ENCODE data around the gene DHX57.
"Not testable (repeated sequence)": the region's sequence is repeated elsewhere in the genome, so short reads cannot be mapped to it uniquely, and the experiment has no call there.

Gene DHX57

DNA sequence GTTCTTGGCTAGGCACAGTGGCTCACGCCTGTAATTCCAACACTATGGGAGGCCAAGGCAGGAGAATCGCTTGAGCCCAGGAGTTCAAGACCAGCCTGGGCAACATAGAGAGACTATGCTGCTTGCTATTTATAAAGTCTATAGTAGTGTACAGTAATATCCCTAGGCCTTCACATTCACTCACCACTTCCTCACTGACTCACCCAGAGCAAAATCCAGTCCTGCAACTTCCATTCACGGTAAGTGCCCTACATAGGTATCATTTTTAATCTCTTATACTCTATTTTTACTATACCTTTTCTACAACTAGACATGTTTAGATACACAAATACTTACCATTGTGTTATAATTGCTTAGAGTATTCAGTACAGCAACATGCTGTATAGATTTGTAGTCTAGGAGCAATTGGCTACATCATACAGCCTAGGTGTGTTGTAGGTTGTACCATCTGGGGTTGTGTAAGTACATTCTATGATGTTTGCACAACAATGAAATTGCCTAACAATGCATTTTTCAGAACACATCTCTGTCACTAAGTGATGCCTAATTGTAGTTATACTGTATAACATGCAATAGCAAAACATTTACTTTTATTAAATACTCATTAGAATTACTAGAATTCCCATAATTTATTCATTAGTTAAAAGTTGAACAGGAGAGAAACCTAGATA lies 8.8 kb downstream of the DHX57 start:
- no peak for DNase-seq (ENCODE audit: low read depth in 1 of 2, low spot score in 1 of 2)

GRCh38 chr2:38863061-38863695 lies 12.6 kb downstream of the DHX57 start:
- DNase-seq (ENCODE audit: low read depth in 1 of 2, low spot score in 1 of 2): no peak

- no peak for DNase-seq (ENCODE audit: low read depth in 1 of 2, low spot score in 1 of 2)
These were observed 13.3 kb downstream of the DHX57 start for GRCh38 chr2:38862476-38862875.

- no peak for DNase-seq (ENCODE audit: low read depth in 1 of 2, low spot score in 1 of 2)
These were observed 19.6 kb downstream of the DHX57 start for GRCh38 chr2:38856165-38856564.

GRCh38 chr2:38850045-38850444 lies 25.7 kb downstream of the DHX57 start:
- DNase-seq (ENCODE audit: low read depth in 1 of 2, low spot score in 1 of 2): no peak

GRCh38 chr2:38836791-38837190 lies 38.9 kb downstream of the DHX57 start:
- no peak for DNase-seq (ENCODE audit: low read depth in 1 of 2, low spot score in 1 of 2)

- no peak for DNase-seq (ENCODE audit: low read depth in 1 of 2, low spot score in 1 of 2)
These were observed 39.7 kb downstream of the DHX57 start for GRCh38 chr2:38835990-38836389.

DNA sequence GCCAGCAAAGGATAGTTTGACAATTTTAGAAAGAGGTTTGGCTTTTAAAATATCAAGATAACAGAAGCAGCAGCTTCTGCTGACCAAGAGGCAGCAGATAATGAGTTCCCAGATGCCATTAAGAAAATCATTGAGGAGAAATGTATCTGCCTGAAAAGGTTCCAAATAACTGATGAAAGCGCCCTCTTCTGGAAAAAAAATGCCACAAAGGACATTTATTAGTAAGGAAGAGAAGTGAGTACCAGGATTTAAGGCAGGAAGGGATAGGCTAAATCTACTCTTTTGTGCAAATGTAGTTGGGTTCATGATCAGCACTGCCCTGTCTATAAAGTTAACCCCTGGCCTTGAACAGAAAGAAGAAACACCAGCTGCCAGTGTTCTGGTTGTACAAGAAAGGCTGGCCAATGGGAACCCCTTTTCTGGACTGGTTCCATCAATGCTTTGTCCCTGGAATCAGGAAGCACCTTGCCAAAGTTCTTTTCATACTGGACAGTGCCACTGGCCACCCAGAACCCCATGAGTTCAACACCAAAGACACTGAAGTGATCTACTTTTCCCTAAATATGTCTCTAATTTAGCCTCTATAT lies 40.6 kb downstream of the DHX57 start:
- DNase-seq (ENCODE audit: low read depth in 1 of 2, low spot score in 1 of 2): no peak

GRCh38 chr2:38830526-38831159 lies 45.1 kb downstream of the DHX57 start:
- DNase-seq (ENCODE audit: low read depth in 1 of 2, low spot score in 1 of 2): no peak

- no peak for DNase-seq (ENCODE audit: low read depth in 1 of 2, low spot score in 1 of 2)
These were observed 45.8 kb downstream of the DHX57 start for GRCh38 chr2:38829971-38830370.

- no peak for DNase-seq (ENCODE audit: low read depth in 1 of 2, low spot score in 1 of 2)
These were observed 47.3 kb downstream of the DHX57 start for GRCh38 chr2:38828460-38828859.

DNA sequence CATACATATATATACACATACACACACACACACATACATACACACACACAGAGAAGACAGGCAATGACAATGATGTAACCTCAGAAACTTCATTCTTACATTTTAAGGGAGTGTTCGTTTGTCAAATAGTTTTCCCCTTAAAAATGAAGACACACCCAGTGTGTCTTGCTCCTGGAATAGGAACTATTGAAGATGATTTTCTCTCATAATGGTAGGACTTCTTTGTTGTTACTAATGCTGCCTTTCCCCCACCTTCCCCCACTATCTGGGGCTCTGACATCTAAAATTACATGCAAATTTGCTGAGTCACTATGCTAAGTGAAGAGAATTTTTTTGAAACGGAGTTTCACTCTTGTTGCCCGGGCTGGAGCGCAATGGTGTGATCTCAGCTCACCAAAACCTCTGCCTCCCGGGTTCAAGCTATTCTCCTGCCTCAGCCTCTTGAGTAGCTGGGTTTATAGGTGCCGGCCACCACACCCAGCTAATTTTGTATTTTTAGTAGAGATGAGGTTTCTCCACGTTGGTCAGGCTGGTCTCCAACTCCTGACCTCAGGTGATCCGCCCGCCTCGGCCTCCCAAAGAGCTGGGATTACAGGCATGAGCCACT lies 48.1 kb downstream of the DHX57 start:
- not testable (repeated sequence) for DNase-seq (ENCODE audit: low read depth in 1 of 2, low spot score in 1 of 2)

- DNase-seq (ENCODE audit: low read depth in 1 of 2, low spot score in 1 of 2): no peak
These were observed 49.8 kb downstream of the DHX57 start for GRCh38 chr2:38825956-38826355.

GRCh38 chr2:38824906-38825305 lies 50.8 kb downstream of the DHX57 start:
- DNase-seq (ENCODE audit: low read depth in 1 of 2, low spot score in 1 of 2): no peak

- DNase-seq (ENCODE audit: low read depth in 1 of 2, low spot score in 1 of 2): no peak
These were observed 52.3 kb downstream of the DHX57 start for GRCh38 chr2:38823386-38823785.

GRCh38 chr2:38818565-38818964 lies 57.2 kb downstream of the DHX57 start:
- no peak for DNase-seq (ENCODE audit: low read depth in 1 of 2, low spot score in 1 of 2)

- DNase-seq (ENCODE audit: low read depth in 1 of 2, low spot score in 1 of 2): no peak
These were observed 59.8 kb downstream of the DHX57 start for GRCh38 chr2:38815936-38816335.

- no peak for DNase-seq (ENCODE audit: low read depth in 1 of 2, low spot score in 1 of 2)
These were observed 65.2 kb downstream of the DHX57 start for GRCh38 chr2:38810488-38810887.

- DNase-seq (ENCODE audit: low read depth in 1 of 2, low spot score in 1 of 2): no peak
These were observed 67.1 kb downstream of the DHX57 start for GRCh38 chr2:38808677-38809076.

GRCh38 chr2:38806733-38807059 lies 69.0 kb downstream of the DHX57 start:
- DNase-seq (ENCODE audit: low read depth in 1 of 2, low spot score in 1 of 2): no peak

- no peak for DNase-seq (ENCODE audit: low read depth in 1 of 2, low spot score in 1 of 2)
These were observed 69.6 kb downstream of the DHX57 start for GRCh38 chr2:38806015-38806732.

Data from activated T-helper 1 cell treated with anti-CD3 and anti-CD28 coated beads, Interleukin-2, amount 50 U/mL, for 16 hours (primary cell).